Central memory CD8-positive, alpha-beta T cell (primary cell): ENCODE data around the gene GRHPR.
A peak's percentile ranks its signal among the peaks of the same experiment; 100 is the strongest.
"Not testable (repeated sequence)": the region's sequence is repeated elsewhere in the genome, so short reads cannot be mapped to it uniquely, and the experiment has no call there.

Experiments
- ATAC-seq: fragments of 150-1000 bp; cut with Tn5 transposase; replicated peaks from 2 replicates; pipeline ENCODE4 v1.10.0; 2022; ENCODE audit warnings: mild to moderate bottlenecking, moderate FRiP score, moderate number of reproducible peaks; ENCODE audit not compliant: poor library complexity, severe bottlenecking; ENCODE audit errors: extremely low read depth
- DNase-seq, 2 donors: peaks; one replicate each; pipeline ENCODE4 v3.0.0; 2021; ENCODE audit warnings: low spot score in 2 of 2
- H3K27ac Mint-ChIP-seq: one replicate; pipeline ENCODE4 v1.8.0; 2022; ENCODE audit warnings: low read depth, mild to moderate bottlenecking, moderate library complexity, mixed read lengths
- H3K27me3 Mint-ChIP-seq: one replicate; pipeline ENCODE4 v1.8.0; 2022; ENCODE audit warnings: mixed read lengths
- H3K36me3 Mint-ChIP-seq: one replicate; pipeline ENCODE4 v1.8.0; 2022; ENCODE audit warnings: mild to moderate bottlenecking, moderate library complexity, mixed read lengths; ENCODE audit not compliant: insufficient read depth
- H3K4me1 Mint-ChIP-seq: one replicate; pipeline ENCODE4 v1.8.0; 2022; ENCODE audit warnings: mixed read lengths
- H3K4me3 Mint-ChIP-seq: one replicate; pipeline ENCODE4 v1.8.0; 2022; ENCODE audit warnings: mild to moderate bottlenecking, moderate library complexity, mixed read lengths
- H3K9me3 Mint-ChIP-seq: one replicate; pipeline ENCODE4 v1.8.0; 2022; ENCODE audit warnings: mixed read lengths

Gene GRHPR

DNA sequence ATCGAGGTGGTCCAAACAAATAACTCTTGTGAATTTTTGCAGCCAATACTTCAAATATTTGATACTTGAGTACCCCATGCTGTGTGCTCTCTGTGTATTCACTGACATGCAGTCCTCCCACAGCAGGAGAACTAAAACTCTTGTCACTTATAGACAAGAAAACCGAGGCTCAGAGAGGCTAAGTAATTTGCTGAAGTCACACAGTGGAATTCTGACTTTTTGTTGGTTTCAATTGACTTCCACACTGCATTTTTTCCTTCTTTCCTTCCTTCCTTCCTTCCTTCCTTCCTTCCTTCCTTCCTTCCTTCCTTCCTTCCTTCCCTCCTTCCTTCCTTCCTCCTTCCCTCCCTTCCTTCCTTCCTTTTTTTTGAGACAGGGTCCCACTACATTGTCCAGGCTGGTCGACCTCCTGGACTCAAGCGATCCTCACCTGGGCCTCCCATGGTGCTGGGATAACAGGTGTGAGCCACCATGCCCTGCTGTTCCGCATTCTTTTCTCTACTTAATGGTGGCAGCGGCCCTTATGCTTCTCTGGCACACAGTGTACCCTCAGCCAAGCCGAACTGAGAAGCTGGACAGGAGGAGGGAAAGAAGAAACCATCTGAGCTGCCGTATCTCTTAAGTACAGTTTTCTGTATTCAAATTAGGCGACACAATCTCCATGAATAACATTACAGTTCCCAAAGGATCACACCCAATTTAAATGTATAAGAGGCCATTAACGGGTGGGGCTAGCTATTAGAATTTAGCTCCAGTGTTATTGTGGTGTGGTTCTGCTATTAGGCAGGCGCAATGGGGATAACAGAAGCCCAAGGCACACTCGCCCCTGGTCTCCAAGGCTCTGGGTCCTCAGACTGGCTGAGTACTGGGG is 38.4 kb upstream of the GRHPR start:
- peaks cover 4% of the 10 kb centered on the region for H3K36me3 Mint-ChIP-seq
- H3K4me1 Mint-ChIP-seq: no peaks in the 10 kb centered on the region
- H3K27me3 Mint-ChIP-seq: peaks cover 20% of the 10 kb centered on the region
- no peak overlapping the region for H3K4me3 Mint-ChIP-seq
- DNase-seq: no peak
- no peak for ATAC-seq
- H3K27ac Mint-ChIP-seq: peak overlapping the region; percentile 44
- no peaks in the 10 kb centered on the region for H3K9me3 Mint-ChIP-seq

DNA sequence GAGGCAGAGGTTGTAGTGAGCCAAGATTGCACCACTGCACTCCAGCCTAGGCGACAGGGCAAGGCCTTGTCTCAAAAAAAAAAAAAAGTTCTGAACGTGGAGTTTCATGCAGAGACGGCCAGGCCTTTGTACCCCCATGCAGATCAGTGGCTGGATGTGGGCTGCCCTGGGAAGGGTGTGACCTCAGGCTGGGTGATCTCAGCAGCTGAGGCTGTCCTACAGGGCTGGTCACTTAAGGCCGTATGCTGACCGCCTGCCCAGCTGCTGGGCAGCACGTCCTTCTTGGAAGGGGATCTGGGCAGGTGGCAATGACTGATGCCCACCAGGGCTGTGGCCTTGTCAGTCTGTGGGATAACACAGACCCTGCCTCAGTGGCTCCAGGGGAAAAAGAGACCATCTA is 37.2 kb upstream of the GRHPR start:
- no peaks in the 10 kb centered on the region for H3K9me3 Mint-ChIP-seq
- peaks cover 2% of the 10 kb centered on the region for H3K36me3 Mint-ChIP-seq
- peaks cover 9% of the 10 kb centered on the region for H3K27me3 Mint-ChIP-seq
- H3K4me1 Mint-ChIP-seq: no peaks in the 10 kb centered on the region
- no peak overlapping the region for H3K4me3 Mint-ChIP-seq
- no peak for DNase-seq
- ATAC-seq: no peak
- no peak overlapping the region for H3K27ac Mint-ChIP-seq

DNA sequence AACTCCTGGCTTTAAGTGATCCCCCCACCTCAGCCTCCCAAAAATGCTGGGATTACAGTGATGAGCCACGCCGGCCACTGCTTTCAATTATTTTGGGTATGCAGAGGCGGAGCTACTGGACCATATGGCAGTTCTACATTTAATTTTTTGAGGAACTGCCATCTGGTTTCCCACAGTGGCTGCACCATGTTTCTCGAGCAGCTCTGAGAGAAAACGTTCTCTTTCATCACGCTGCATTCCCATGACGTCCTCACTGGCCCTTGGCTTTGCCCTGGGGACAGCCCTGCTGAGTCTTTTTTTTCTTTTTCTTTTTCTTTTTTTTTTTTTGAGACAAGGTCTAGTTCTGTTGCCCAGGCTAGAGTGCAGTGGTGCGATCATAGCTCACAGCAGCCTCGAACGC is 35.5 kb upstream of the GRHPR start:
- Mint-ChIP-seq H3K27me3 (peaks cover 5% of the 10 kb centered on the region), H3K27ac (no peak overlapping the region), H3K4me1 (no peaks in the 10 kb centered on the region), H3K4me3 (no peak overlapping the region), H3K9me3 (no peaks in the 10 kb centered on the region), H3K36me3 (peaks cover 2% of the 10 kb centered on the region)
- DNase-seq (no peak), ATAC-seq (no peak)

DNA sequence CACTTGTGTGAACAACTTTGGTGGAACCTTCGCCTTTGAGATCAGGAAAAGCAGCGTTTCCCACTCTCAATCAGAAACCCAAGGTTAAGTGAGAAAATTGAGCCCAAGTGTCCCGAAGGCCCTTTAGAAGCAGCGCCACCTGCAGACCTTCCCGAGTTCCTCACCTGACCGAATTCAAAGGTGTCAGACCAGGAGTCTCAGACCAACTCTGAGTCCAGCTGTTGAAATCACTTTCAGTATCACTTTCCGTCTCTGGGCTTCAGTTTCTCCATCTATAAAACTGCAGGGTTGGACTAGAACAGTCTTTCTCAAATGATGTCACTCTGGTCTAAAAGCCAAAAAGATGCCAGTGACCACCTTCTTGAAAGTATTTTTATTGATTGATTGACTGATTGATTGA is 31.7 kb upstream of the GRHPR start:
- no peak overlapping the region for H3K4me3 Mint-ChIP-seq
- no peak for DNase-seq
- no peaks in the 10 kb centered on the region for H3K27me3 Mint-ChIP-seq
- no peaks in the 10 kb centered on the region for H3K4me1 Mint-ChIP-seq
- ATAC-seq: no peak
- H3K36me3 Mint-ChIP-seq: peaks cover 2% of the 10 kb centered on the region
- H3K9me3 Mint-ChIP-seq: no peaks in the 10 kb centered on the region
- H3K27ac Mint-ChIP-seq: no peak overlapping the region

DNA sequence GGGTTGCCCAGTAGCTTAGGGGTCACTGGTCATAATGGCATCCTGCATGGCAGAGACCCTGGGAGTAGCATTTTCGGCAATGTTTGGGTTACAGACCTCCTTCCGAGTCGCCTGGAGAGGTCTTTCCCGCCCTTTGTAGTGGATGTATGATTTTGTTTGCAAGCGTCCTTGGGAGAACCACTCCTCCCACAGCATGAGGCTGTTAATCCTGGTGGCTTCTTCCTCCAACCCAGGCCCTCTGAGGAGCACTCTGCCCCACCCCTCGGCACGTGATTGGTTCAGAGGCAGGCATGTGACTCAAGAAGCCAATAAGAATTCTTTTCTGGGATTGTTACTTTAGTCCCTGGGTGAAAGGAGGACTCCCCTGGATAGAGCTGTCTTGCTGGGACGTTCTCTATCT is 30.2 kb upstream of the GRHPR start:
- DNase-seq (no peak), ATAC-seq (no peak)
- Mint-ChIP-seq H3K4me3 (no peak overlapping the region), H3K27ac (no peak overlapping the region), H3K9me3 (no peaks in the 10 kb centered on the region), H3K4me1 (no peaks in the 10 kb centered on the region), H3K27me3 (no peaks in the 10 kb centered on the region), H3K36me3 (peaks cover 2% of the 10 kb centered on the region)

DNA sequence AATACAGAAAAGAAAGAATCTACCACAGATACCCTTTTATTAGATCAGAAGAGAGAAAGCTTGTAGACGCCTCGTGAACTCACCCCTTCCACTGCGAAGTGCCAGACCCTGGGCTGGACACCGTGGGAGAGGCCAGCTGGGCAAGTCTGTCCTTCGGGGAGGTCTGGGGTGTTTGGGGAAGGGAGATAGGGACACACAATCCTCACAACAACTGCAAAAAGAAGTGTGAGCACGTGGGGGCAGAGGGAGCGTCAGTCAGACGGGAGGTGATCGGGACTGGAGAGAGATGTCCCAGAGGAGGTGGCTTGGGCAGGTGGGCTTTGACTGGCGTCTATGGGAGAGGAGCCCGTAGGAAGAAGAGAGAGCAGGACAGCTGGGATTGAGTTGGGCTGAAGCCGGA is 27.3 kb upstream of the GRHPR start:
- no peaks in the 10 kb centered on the region for H3K9me3 Mint-ChIP-seq
- no peak overlapping the region for H3K27ac Mint-ChIP-seq
- no peaks in the 10 kb centered on the region for H3K4me1 Mint-ChIP-seq
- H3K4me3 Mint-ChIP-seq: no peak overlapping the region
- DNase-seq: no peak
- ATAC-seq: no peak
- H3K36me3 Mint-ChIP-seq: no peaks in the 10 kb centered on the region
- no peaks in the 10 kb centered on the region for H3K27me3 Mint-ChIP-seq

DNA sequence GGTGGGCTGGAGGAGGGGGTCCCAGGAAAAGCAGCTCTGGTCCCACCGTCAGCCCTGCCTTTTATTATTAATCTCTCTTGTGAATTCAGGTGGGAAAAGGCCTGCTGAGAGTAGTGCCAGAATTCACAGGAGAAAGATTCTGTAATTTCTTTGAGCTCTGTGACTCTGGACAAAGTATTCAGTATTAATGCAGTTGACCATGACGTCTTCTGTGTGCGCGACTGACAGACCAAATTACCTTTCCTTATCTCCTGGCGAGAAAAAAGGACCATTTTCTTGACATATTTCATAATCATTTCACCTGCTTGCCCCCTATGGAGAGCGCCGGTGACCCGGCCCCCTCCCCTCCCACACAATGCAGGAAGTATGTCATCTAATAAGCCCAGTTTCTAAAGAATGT is 26.8 kb upstream of the GRHPR start:
- H3K27ac Mint-ChIP-seq: no peak overlapping the region
- H3K4me3 Mint-ChIP-seq: no peak overlapping the region
- no peaks in the 10 kb centered on the region for H3K4me1 Mint-ChIP-seq
- no peaks in the 10 kb centered on the region for H3K36me3 Mint-ChIP-seq
- H3K27me3 Mint-ChIP-seq: no peaks in the 10 kb centered on the region
- ATAC-seq: no peak
- DNase-seq: no peak
- no peaks in the 10 kb centered on the region for H3K9me3 Mint-ChIP-seq

DNA sequence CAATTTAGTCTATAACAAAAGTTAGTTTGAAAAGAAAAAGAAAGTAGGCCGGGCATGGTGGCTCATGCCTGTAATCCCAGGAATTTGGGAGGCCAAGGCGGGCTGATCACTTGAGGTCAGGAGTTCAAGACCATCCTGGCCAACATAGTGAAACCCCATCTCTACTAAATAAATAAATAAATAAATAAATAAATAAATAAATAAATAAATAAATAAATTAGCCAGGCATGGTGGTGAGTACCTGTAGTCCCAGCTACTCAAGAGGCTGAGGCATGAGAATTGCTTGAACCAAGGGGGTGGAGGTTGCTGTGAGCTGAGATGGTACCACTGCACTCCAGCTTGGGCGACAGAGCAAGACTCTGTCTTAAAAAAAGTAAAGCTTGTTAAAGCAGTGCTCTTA is 24.5 kb upstream of the GRHPR start:
- H3K4me3 Mint-ChIP-seq, H3K9me3 Mint-ChIP-seq, ATAC-seq, H3K4me1 Mint-ChIP-seq, DNase-seq, H3K36me3 Mint-ChIP-seq, H3K27ac Mint-ChIP-seq, H3K27me3 Mint-ChIP-seq: not testable (repeated sequence)

DNA sequence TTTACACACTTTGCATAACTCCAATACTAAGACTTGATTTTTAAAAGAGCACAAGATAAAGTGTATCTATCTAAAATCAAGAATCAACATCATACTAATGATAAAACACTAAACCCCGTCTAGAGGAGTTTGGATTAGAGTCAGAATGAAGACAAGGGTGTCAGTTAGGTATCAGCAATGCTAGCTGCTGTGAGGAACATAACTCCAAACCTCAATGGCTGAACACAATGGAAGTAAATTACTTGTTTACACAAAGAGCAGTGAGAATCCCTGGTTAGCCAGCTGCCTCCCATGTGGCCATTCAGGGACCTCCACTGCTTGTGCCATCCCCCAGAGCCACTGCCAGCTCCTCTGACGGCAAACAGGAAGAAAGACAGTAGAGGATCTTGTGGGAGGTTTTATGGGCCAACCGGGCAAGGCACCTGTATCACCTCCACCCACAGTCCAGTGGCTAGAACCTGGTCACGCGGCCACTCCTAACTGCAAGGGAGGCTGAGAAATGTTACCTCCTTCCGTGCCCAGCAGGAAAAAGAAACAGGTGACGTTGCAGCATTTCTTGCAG is 24.0 kb upstream of the GRHPR start:
- Mint-ChIP-seq H3K9me3 (no peaks in the 10 kb centered on the region), H3K36me3 (peaks cover 2% of the 10 kb centered on the region), H3K4me1 (no peaks in the 10 kb centered on the region), H3K27ac (no peak overlapping the region), H3K27me3 (no peaks in the 10 kb centered on the region), H3K4me3 (no peak overlapping the region)
- no peak for ATAC-seq
- DNase-seq: no peak

DNA sequence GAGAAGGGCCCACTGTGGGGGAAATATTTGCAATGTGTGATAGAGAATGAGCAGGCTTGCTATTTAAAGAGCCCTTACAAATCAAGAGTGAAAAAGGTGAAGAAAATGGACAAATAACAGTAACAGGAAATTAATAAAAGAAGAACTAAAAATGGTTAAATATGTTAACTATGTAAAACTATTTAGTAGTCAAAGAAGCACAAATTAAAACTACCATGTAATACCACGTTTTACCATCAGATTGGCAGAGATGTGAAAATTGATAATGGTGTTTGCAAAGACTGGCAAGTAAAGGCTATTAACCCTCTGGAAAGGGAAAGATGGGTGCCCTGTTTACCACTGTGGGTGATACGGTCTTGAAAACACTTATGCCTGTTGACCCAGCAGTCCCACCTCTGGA is 23.2 kb upstream of the GRHPR start:
- H3K36me3 Mint-ChIP-seq: peaks cover 2% of the 10 kb centered on the region
- H3K9me3 Mint-ChIP-seq: no peaks in the 10 kb centered on the region
- H3K4me3 Mint-ChIP-seq: no peak overlapping the region
- DNase-seq (no peak), ATAC-seq (no peak)
- H3K4me1 Mint-ChIP-seq: no peaks in the 10 kb centered on the region
- no peak overlapping the region for H3K27ac Mint-ChIP-seq
- no peaks in the 10 kb centered on the region for H3K27me3 Mint-ChIP-seq

DNA sequence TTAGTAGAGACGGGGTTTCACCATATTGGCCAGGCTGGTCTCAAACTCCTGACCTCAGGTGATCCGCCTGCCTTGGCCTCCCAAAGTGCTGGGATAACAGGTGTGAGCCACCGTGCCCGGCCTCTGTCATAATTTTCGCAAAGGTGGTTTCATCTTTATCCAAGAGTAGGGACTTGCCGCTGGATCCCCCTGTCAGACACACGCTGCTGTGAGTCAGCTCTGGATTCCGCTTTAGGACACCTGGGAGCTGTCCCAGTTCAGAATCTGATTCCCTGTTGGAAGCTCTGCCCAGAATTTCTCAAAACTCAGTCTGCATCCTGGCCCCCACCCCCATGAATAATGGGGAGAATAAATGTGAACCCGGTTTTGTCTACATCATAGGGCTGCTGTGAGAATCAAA is 17.9 kb upstream of the GRHPR start:
- no peak overlapping the region for H3K4me3 Mint-ChIP-seq
- no peak overlapping the region for H3K27ac Mint-ChIP-seq
- ATAC-seq: no peak
- peaks cover 8% of the 10 kb centered on the region for H3K4me1 Mint-ChIP-seq
- H3K27me3 Mint-ChIP-seq: no peaks in the 10 kb centered on the region
- no peak for DNase-seq
- H3K36me3 Mint-ChIP-seq: peaks cover 5% of the 10 kb centered on the region
- no peaks in the 10 kb centered on the region for H3K9me3 Mint-ChIP-seq

DNA sequence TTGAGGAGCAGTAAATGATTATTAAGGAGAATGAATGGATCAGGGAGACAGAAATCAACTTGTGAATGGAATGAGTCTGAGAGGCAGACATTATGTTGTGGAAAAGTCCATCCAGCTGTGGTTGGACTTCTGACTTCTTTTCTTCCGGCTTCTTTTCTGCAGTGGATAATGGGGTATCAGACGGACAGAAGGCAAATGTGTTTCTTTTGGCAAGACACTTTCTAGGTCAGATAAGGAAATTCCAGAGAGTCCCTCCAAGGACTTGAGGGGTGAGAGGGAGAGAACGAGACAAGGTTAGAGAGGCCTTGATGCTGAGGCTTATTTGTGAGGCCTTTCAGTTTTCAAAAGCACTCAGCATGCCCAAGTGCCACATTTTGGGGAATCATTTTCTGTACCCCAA is 17.1 kb upstream of the GRHPR start:
- Mint-ChIP-seq H3K27me3 (no peaks in the 10 kb centered on the region), H3K27ac (no peak overlapping the region), H3K36me3 (peaks cover 5% of the 10 kb centered on the region), H3K4me3 (no peak overlapping the region), H3K9me3 (no peaks in the 10 kb centered on the region), H3K4me1 (peaks cover 9% of the 10 kb centered on the region)
- DNase-seq (no peak), ATAC-seq (no peak)

DNA sequence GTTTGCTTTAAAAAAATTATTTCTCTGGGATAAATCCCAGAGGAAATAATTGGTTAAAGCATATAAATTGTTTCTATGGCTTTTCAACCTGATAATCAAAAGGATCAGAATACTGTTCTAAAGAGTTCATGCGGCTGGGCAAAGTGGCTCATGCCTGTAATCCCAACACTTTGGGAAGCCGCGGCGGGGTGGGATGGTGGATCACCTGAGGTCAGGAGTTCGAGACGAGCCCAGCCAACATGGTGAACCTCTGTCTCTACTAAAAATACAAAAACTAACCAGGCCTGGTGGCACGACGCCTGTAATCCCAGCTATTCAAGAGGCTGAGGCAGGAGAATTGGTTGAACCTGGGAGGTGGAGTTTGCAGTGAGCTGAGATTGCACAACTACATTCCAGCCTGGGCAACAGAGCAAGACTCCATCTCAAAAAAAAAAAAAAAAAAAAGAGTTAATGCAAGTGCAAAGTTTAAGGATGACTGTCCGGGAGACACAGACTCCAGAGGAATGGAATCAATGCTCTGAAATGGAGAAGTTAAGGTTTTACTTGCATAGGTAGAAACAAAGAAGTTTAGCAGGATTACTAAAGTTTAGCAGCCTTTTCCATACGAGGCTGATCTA is 16.6 kb upstream of the GRHPR start:
- no peak overlapping the region for H3K27ac Mint-ChIP-seq

More for the DNA sequence above, 16.6 kb upstream of the GRHPR start:
- H3K27me3 Mint-ChIP-seq: no peaks in the 10 kb centered on the region
- H3K36me3 Mint-ChIP-seq: peaks cover 5% of the 10 kb centered on the region
- H3K4me1 Mint-ChIP-seq: peaks cover 9% of the 10 kb centered on the region
- DNase-seq: no peak
- no peaks in the 10 kb centered on the region for H3K9me3 Mint-ChIP-seq
- no peak overlapping the region for H3K4me3 Mint-ChIP-seq
- no peak for ATAC-seq
